Testis (tissue), 3 donors: ENCODE results near the gene KCNMB1. TPM values are rescaled to one million over a fixed set of nuclear protein-coding genes. Genes with fewer than 3 reads are reported as not detected.

ENCODE experiments used
- DNase-seq: peaks from one replicate; pipeline ENCODE4 v3.0.0-alpha.2; 2019
- H3K27ac ChIP-seq, 2 donors: fragments of 200-600 bp; sonication (generic); one replicate each; pipeline ENCODE4 v1.5.1; 2019
- H3K27me3 ChIP-seq: fragments of 200-600 bp; sonication (generic); one replicate; pipeline ENCODE4 v1.5.1; 2019
- H3K36me3 ChIP-seq: fragments of 200-600 bp; sonication (generic); one replicate; pipeline ENCODE4 v1.5.1; 2017; ENCODE audit warnings: low read depth; ENCODE audit errors: missing control alignments
- H3K4me1 ChIP-seq: fragments of 200-600 bp; sonication (generic); one replicate; pipeline ENCODE4 v1.5.1; 2019
- H3K4me3 ChIP-seq, 2 donors: fragments of 200-600 bp; sonication (generic); one replicate each; pipeline ENCODE4 v1.5.1; 2017 to 2019
- H3K9me3 ChIP-seq: fragments of 200-600 bp; sonication (generic); one replicate; pipeline ENCODE4 v1.5.1; 2017
- CTCF ChIP-seq, 3 experiments: fragments of 450-650 bp in 2 of 3; fragments of 200-600 bp in 1 of 3; sonication (generic) in 1 of 3; IDR thresholded peaks; one replicate each; pipeline ENCODE4 v1.5.1; 2016 to 2019; ENCODE audit warnings: antibody characterized with exemption in 3 of 3, mild to moderate bottlenecking in 2 of 3, moderate library complexity in 1 of 3
- POLR2A ChIP-seq: fragments of 450-650 bp; IDR thresholded peaks from one replicate; pipeline ENCODE4 v1.6.1; 2017; ENCODE audit warnings: antibody characterized with exemption, mild to moderate bottlenecking, moderate library complexity
- WGBS, 2 donors: methylation state at CpG; one replicate each; pipeline ENCODE4 v1.1.5; 2018; 5-methylcytosine and 5-hydroxymethylcytosine counted together
- intact Hi-C: fragments of 100-400 bp; cut with DNase I; formaldehyde crosslinking; loops from one replicate; pipeline ENCODE4 v1.15.1; 2023; ENCODE audit warnings: low total_unique reads
- polyA plus RNA-seq: library from polyadenylated mRNA; stranded (reverse); fragments of 350-450 nt; fragmentation: Illumina TruSeq; extraction: RNeasy Lipid Tissue Mini Kit (QIAGEN cat#74804); gene quantifications from one replicate; pipeline ENCODE4 v1.2.3, GENCODE V29; 2014; ENCODE audit warnings: low read depth, low replicate concordance; ENCODE audit not compliant: insufficient read depth
- total RNA-seq, 2 donors: library from RNA; depleted of rRNA; stranded (reverse); fragments of >200 nt; gene quantifications; one replicate each; pipeline ENCODE4 v1.2.3, GENCODE V29; 2016

Gene KCNMB1
- total and polyA plus RNA-seq, 3 donors from 2014 or later, result 2.5 to 4.6 (median 3.1) TPM

- Histone ChIP-seq H3K36me3 (no peaks in the 10 kb centered on the region), H3K4me3 (no peak overlapping the region), H3K4me1 (peaks cover 8% of the 10 kb centered on the region), H3K9me3 (no peaks in the 10 kb centered on the region), H3K27me3 (no peaks in the 10 kb centered on the region), H3K27ac (no peak overlapping the region)
- TF ChIP-seq CTCF (IDR thresholded peaks at IDR 0.05), result no peak
- no peak for TF ChIP-seq POLR2A
- intact Hi-C loops, result no loop called here
- DNase-seq, result no peak
- WGBS, 2 donors, result 81 to 89% methylated on average over 2 of the region's 2 CpGs
Observed at GRCh38 chr5:170404398-170404797, 15.2 kb upstream of the KCNMB1 start.

- intact Hi-C loops, result no loop called here
- Histone ChIP-seq H3K27ac (no peak overlapping the region), H3K4me1 (peaks cover under 1% of the 10 kb centered on the region), H3K9me3 (no peaks in the 10 kb centered on the region), H3K4me3 (no peak overlapping the region), H3K36me3 (no peaks in the 10 kb centered on the region), H3K27me3 (no peaks in the 10 kb centered on the region)
- WGBS, 2 donors, result 69 to 83% methylated on average over 4 of the region's 4 CpGs
- TF ChIP-seq CTCF (IDR thresholded peaks at IDR 0.05), result no peak
- no peak for DNase-seq
Observed at GRCh38 chr5:170403675-170404074, 14.5 kb upstream of the KCNMB1 start.

GRCh38 chr5:170402508-170402907 lies 13.3 kb upstream of the KCNMB1 start:
- no peak overlapping the region for H3K4me3 ChIP-seq
- no peaks in the 10 kb centered on the region for H3K4me1 ChIP-seq
- H3K9me3 ChIP-seq, result no peaks in the 10 kb centered on the region
- no peak for TF ChIP-seq CTCF (IDR thresholded peaks at IDR 0.05)
- no peak for TF ChIP-seq POLR2A
- H3K36me3 ChIP-seq, result no peaks in the 10 kb centered on the region
- no peak overlapping the region for H3K27ac ChIP-seq
- no peak for DNase-seq
- intact Hi-C loops, result no loop called here
- H3K27me3 ChIP-seq, result no peaks in the 10 kb centered on the region
- WGBS, 2 donors, result 97 to 100% methylated on average over 1 to 2 of the region's 2 CpGs

GRCh38 chr5:170397059-170397458 lies 7.9 kb upstream of the KCNMB1 start:
- no peaks in the 10 kb centered on the region for H3K4me1 ChIP-seq
- intact Hi-C loops, result no loop called here
- H3K4me3 ChIP-seq, result no peak overlapping the region
- H3K27me3 ChIP-seq, result no peaks in the 10 kb centered on the region
- DNase-seq, result no peak
- 92 to 94% methylated on average over 2 of the region's 2 CpGs for WGBS, 2 donors
- H3K36me3 ChIP-seq, result no peaks in the 10 kb centered on the region
- no peaks in the 10 kb centered on the region for H3K9me3 ChIP-seq
- no peak overlapping the region for H3K27ac ChIP-seq
- TF ChIP-seq POLR2A (no peak), CTCF (IDR thresholded peaks at IDR 0.05) (no peak)

GRCh38 chr5:170393958-170394357 lies 4.8 kb upstream of the KCNMB1 start:
- no peaks in the 10 kb centered on the region for H3K36me3 ChIP-seq
- no peaks in the 10 kb centered on the region for H3K27me3 ChIP-seq
- TF ChIP-seq CTCF (IDR thresholded peaks at IDR 0.05) (no peak), POLR2A (no peak)
- 68 to 75% methylated on average over 8 of the region's 8 CpGs for WGBS, 2 donors
- H3K9me3 ChIP-seq, result no peaks in the 10 kb centered on the region
- DNase-seq, result no peak
- no peaks in the 10 kb centered on the region for H3K4me1 ChIP-seq
- no peak overlapping the region for H3K4me3 ChIP-seq
- intact Hi-C loops, result no loop called here
- no peak overlapping the region for H3K27ac ChIP-seq
